ENCODE results near the gene KRTAP10-11. TPM values are rescaled to one million over a fixed set of nuclear protein-coding genes. Genes with fewer than 3 reads are reported as not detected.
"Not testable (repeated sequence)": the region's sequence is repeated elsewhere in the genome, so short reads cannot be mapped to it uniquely, and the experiment has no call there.

KRTAP10-11 gene
- total RNA-seq, 3 donors from 2014 or later: not detected

DNA sequence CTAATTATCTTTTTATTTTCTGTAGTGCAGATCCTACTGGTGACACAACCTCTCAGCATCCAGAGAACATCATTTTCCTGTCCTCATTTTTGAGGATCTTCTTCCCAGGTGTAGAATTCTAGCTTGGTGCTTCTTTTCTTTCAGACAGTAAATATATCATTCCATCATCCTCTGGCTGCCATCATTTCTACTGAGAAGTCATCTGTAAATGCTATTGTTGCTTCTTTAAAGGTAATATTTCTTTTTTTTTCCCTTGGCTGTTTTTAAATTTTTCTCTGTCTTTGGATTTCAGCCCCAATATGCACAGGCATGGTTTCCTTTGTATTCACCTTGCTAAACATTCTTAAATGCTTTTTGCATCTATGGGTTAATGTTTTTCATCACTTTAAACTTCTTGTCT, 22.6 kb upstream of the KRTAP10-11 start:
- Histone ChIP-seq H3K27ac (no peak overlapping the region), H3K36me3 (no peaks in the 10 kb centered on the region), H3K4me3 (no peak overlapping the region), H3K27me3 (peaks cover 0 to 20% of the 10 kb centered on the region in 2 donors), H3K4me1 (no peaks in the 10 kb centered on the region), H3K9me3 (peaks cover 11 to 38% of the 10 kb centered on the region in 2 donors)
- intact Hi-C loops (cut with DNase I; ENCODE audit: low total_unique reads): no loop called here
- no peak for DNase-seq (ENCODE audit: low spot score in 2 of 2)
- TF ChIP-seq POLR2A (IDR thresholded peaks at IDR 0.05): no peak
- TF ChIP-seq, protein P1, sequence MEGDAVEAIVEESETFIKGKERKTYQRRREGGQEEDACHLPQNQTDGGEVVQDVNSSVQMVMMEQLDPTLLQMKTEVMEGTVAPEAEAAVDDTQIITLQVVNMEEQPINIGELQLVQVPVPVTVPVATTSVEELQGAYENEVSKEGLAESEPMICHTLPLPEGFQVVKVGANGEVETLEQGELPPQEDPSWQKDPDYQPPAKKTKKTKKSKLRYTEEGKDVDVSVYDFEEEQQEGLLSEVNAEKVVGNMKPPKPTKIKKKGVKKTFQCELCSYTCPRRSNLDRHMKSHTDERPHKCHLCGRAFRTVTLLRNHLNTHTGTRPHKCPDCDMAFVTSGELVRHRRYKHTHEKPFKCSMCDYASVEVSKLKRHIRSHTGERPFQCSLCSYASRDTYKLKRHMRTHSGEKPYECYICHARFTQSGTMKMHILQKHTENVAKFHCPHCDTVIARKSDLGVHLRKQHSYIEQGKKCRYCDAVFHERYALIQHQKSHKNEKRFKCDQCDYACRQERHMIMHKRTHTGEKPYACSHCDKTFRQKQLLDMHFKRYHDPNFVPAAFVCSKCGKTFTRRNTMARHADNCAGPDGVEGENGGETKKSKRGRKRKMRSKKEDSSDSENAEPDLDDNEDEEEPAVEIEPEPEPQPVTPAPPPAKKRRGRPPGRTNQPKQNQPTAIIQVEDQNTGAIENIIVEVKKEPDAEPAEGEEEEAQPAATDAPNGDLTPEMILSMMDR (IDR thresholded peaks at IDR 0.05): no peak
- no peak for TF ChIP-seq POLR2AphosphoS5 (IDR thresholded peaks at IDR 0.05)

DNA sequence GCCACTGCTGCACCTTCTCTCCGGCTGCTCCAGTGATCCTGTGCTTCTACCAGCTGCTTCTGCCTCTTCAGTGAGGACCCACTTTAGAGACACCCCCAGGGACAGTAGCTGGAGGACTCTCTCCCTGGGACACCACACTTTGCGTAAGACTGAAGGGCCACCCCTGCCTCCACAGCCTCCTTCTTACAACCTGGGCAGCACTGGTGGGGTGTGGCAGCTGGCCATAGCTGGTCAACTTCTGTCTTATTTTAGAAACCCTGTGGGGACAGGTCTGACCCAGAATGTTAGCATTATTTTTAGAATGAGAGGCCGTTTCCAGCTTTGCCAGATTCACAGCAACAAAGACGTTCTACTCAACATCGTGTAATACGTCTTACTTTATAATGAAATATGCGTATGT, 20.5 kb upstream of the KRTAP10-11 start:
- DNase-seq (ENCODE audit: low spot score in 2 of 2): no peak
- H3K4me3 ChIP-seq: no peak overlapping the region

GRCh38 chr21:44626262-44626661, 20.0 kb upstream of the KRTAP10-11 start:
- H3K4me1 ChIP-seq: no peaks in the 10 kb centered on the region
- H3K9me3 ChIP-seq: peaks cover 24 to 40% of the 10 kb centered on the region in 2 donors
- H3K4me3 ChIP-seq: no peak overlapping the region
- H3K27me3 ChIP-seq: peaks cover 0 to 17% of the 10 kb centered on the region in 2 donors
- no peak overlapping the region for H3K27ac ChIP-seq
- DNase-seq (ENCODE audit: low spot score in 2 of 2): no peak
- TF ChIP-seq, protein P1 (IDR thresholded peaks at IDR 0.05): no peak
- TF ChIP-seq POLR2AphosphoS5 (IDR thresholded peaks at IDR 0.05) (no peak), POLR2A (IDR thresholded peaks at IDR 0.05) (no peak)
- intact Hi-C loops (cut with DNase I; ENCODE audit: low total_unique reads): no loop called here
- H3K36me3 ChIP-seq: no peaks in the 10 kb centered on the region

More for the DNA sequence above, 20.5 kb upstream of the KRTAP10-11 start:
- no peaks in the 10 kb centered on the region for H3K36me3 ChIP-seq
- TF ChIP-seq POLR2AphosphoS5 (IDR thresholded peaks at IDR 0.05): no peak
- TF ChIP-seq, protein P1 (IDR thresholded peaks at IDR 0.05): no peak
- TF ChIP-seq POLR2A (IDR thresholded peaks at IDR 0.05): no peak
- intact Hi-C loops (cut with DNase I; ENCODE audit: low total_unique reads): no loop called here
- no peak overlapping the region for H3K27ac ChIP-seq
- peaks cover 19 to 35% of the 10 kb centered on the region in 2 donors for H3K9me3 ChIP-seq
- H3K27me3 ChIP-seq: peaks cover 0 to 17% of the 10 kb centered on the region in 2 donors
- H3K4me1 ChIP-seq: no peaks in the 10 kb centered on the region

GRCh38 chr21:44626673-44627143, 19.5 kb upstream of the KRTAP10-11 start, which contains the start of gene KRTAP10-9:
Gene KRTAP10-9 (plus strand): TSS chr21:44627093. CDS start chr21:44627172, 79 bp downstream.
- no peak for DNase-seq (ENCODE audit: low spot score in 2 of 2)
- Histone ChIP-seq H3K36me3 (no peaks in the 10 kb centered on the region), H3K4me1 (no peaks in the 10 kb centered on the region), H3K27ac (no peak within 1 kb of the TSS), H3K9me3 (peaks cover 29 to 45% of the 10 kb centered on the region in 2 donors), H3K4me3 (no peak within 1 kb of the TSS), H3K27me3 (peaks cover 0 to 17% of the 10 kb centered on the region in 2 donors)
- TF ChIP-seq, protein P1 (IDR thresholded peaks at IDR 0.05): no peak
- TF ChIP-seq POLR2A (IDR thresholded peaks at IDR 0.05) (no peak), POLR2AphosphoS5 (IDR thresholded peaks at IDR 0.05) (no peak)
- intact Hi-C loops (cut with DNase I; ENCODE audit: low total_unique reads): no loop called here

DNA sequence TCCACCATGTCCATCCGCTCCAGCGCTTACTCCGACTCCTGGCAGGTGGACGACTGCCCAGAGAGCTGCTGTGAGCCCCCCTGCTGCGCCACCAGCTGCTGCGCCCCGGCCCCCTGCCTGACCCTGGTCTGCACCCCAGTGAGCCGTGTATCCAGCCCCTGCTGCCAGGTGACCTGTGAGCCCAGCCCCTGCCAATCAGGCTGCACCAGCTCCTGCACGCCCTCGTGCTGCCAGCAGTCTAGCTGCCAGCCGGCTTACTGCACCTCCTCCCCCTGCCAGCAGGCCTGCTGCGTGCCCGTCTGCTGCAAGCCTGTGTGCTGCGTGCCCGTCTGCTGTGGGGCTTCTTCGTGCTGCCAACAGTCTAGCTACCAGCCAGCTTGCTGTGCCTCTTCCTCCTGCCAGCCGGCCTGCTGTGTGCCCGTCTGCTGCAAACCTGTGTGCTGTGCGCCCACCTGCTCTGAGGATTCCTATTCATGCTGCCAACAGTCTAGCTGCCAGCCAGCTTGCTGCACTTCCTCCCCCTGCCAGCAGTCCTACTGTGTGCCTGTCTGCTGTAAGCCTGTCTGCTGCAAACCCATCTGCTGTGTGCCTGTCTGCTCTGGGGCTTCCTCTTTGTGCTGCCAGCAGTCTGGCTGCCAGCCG, 18.9 kb upstream of the KRTAP10-11 start:
- DNase-seq (ENCODE audit: low spot score in 2 of 2); intact Hi-C loops (cut with DNase I; ENCODE audit: low total_unique reads); H3K4me1 ChIP-seq; H3K36me3 ChIP-seq; H3K27ac ChIP-seq; H3K4me3 ChIP-seq: not testable (repeated sequence)
- Histone ChIP-seq H3K27me3 (peaks cover 0 to 17% of the 10 kb centered on the region in 2 donors), H3K9me3 (peaks cover 35 to 51% of the 10 kb centered on the region in 2 donors)

DNA sequence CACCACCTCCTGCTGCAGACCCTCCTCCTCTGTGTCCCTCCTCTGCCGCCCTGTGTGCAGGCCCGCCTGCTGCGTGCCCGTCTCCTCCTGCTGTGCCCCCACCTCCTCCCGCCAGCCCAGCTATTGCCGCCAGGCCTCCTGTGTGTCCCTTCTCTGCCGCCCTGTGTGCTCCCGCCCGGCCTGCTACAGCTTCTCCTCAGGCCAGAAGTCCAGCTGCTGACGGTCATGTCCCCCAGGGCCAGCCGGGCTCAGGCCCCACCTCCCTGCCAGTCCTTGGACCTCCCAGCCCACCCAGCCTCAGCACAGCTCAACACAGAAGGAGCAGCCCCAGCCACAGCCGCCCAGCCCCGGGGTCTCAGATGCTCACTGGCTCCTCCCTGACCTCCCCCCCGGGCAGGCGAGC, 18.4 kb upstream of the KRTAP10-11 start:
- H3K4me1 ChIP-seq; intact Hi-C loops (cut with DNase I; ENCODE audit: low total_unique reads); H3K27ac ChIP-seq; H3K4me3 ChIP-seq; DNase-seq (ENCODE audit: low spot score in 2 of 2); H3K36me3 ChIP-seq: not testable (repeated sequence)
- H3K9me3 ChIP-seq: peaks cover 38 to 53% of the 10 kb centered on the region in 2 donors
- peaks cover 0 to 17% of the 10 kb centered on the region in 2 donors for H3K27me3 ChIP-seq

All from breast epithelium (tissue), 4 donors.